Measurements from ENCODE around the gene MNAT1.
"Not testable (repeated sequence)": the region's sequence is repeated elsewhere in the genome, so short reads cannot be mapped to it uniquely, and the experiment has no call there.

MNAT1 gene

GRCh38 chr14:60734465-60735242, at the start of gene MNAT1:
TSS of gene MNAT1 (plus strand) at chr14:60734761. CDS start at chr14:60734863, 102 bp downstream.
- DNase-seq: peak; percentile 72

- no peak for DNase-seq
Observed at GRCh38 chr14:60686865-60687264, 47.7 kb upstream of the MNAT1 start.

- no peak for DNase-seq
Observed at GRCh38 chr14:60691383-60692113, 43.0 kb upstream of the MNAT1 start.

- DNase-seq: no peak
Observed at GRCh38 chr14:60695327-60695726, 39.2 kb upstream of the MNAT1 start.

GRCh38 chr14:60700598-60700997, 34.0 kb upstream of the MNAT1 start:
- DNase-seq: no peak

GRCh38 chr14:60705100-60705499, 29.5 kb upstream of the MNAT1 start:
- DNase-seq: no peak

- DNase-seq: no peak
Observed at GRCh38 chr14:60707858-60708257, 26.7 kb upstream of the MNAT1 start.

GRCh38 chr14:60710494-60710893, 24.1 kb upstream of the MNAT1 start:
- no peak for DNase-seq

- DNase-seq: no peak
Observed at GRCh38 chr14:60713513-60713912, 21.0 kb upstream of the MNAT1 start.

GRCh38 chr14:60720391-60720790, 14.2 kb upstream of the MNAT1 start:
- no peak for DNase-seq

GRCh38 chr14:60720962-60721325, 13.6 kb upstream of the MNAT1 start:
- DNase-seq: no peak

- no peak for DNase-seq
Observed at GRCh38 chr14:60721326-60722106, 13.0 kb upstream of the MNAT1 start.

GRCh38 chr14:60722107-60722356, 12.5 kb upstream of the MNAT1 start:
- DNase-seq: no peak

GRCh38 chr14:60722357-60723115, 12.0 kb upstream of the MNAT1 start:
- DNase-seq: peak; percentile 60

- no peak for DNase-seq
Observed at GRCh38 chr14:60723116-60723906, 11.2 kb upstream of the MNAT1 start.

GRCh38 chr14:60723907-60724618, 10.5 kb upstream of the MNAT1 start, which contains the start of gene SIX4:
TSS of gene SIX4 (minus strand) at chr14:60724351. CDS start at chr14:60724074, 277 bp downstream.
- peak; percentile 95 for DNase-seq

GRCh38 chr14:60731291-60731690, 3.3 kb upstream of the MNAT1 start:
- DNase-seq: not testable (repeated sequence)

GRCh38 chr14:60732840-60733483, 1.6 kb upstream of the MNAT1 start:
- DNase-seq: no peak

- DNase-seq: no peak
Observed at GRCh38 chr14:60735416-60735815, 855 bp downstream of the MNAT1 start.

- DNase-seq: no peak
Observed at GRCh38 chr14:60736494-60736893, 1.9 kb downstream of the MNAT1 start.

Measured in NCI-H748 treated with DMSO at 0.1 percent for 48 hours (cell line).